ENCODE results near the gene TMEM18.

GRCh38 chr2:694174-694573, 17.0 kb upstream of the TMEM18 start:
- TF ChIP-seq POLR2A (IDR thresholded peaks at IDR 0.05; ENCODE audit: low read length) (no peak), GATA1 (IDR thresholded peaks at IDR 0.05; ENCODE audit: low read depth, low read length) (no peak)
